Colon (tissue), 2 donors: Measurements from ENCODE around the gene TBC1D19.
"Not testable (repeated sequence)": the region's sequence is repeated elsewhere in the genome, so short reads cannot be mapped to it uniquely, and the experiment has no call there.

Source experiments
- FAIRE-seq: peaks from 2 replicates; lab custom pipeline; 2012; peaks lifted over from hg19 to GRCh38; lab: Jason Lieb, UNC
- donor health status: control.
- donor health status: control.

TBC1D19 gene

DNA sequence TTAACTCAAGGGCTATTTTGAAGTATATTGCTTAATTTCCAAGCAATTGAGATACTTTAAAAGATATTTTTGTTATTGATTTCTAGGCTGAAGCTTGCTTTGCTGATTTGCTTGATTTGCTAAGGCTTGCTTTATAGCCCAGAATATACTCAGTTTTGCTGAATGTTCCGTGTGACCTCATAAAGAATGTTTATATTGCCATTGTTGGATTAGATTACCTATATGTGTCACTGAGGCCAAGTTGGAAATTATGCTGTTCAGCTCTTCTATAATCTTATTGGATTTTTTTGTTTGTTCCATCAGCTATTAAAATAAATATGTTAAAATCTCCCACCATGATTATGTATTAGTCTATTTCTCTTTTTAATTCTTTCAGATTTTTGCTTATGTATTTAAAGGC lies 13.0 kb downstream of the TBC1D19 start:
- no peak for FAIRE-seq

DNA sequence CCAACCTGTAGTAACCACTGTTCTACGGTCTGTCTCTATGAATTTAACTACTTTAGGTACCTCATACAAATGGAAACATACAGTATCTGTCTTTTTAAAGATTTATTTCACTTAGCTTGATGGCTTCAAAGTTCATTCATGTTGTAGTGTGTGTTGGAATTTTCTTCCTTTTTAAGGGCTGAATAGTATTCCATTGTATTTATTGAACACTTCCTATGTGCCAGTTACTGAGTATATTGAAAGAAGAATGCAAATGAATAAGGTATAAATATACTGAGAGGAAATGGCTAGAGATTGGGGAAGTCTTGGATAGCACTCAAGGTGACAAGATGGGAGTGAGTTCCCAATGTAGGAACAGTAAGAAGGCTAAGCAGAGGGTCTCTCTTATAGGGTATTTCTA lies 17.3 kb downstream of the TBC1D19 start:
- no peak for FAIRE-seq

DNA sequence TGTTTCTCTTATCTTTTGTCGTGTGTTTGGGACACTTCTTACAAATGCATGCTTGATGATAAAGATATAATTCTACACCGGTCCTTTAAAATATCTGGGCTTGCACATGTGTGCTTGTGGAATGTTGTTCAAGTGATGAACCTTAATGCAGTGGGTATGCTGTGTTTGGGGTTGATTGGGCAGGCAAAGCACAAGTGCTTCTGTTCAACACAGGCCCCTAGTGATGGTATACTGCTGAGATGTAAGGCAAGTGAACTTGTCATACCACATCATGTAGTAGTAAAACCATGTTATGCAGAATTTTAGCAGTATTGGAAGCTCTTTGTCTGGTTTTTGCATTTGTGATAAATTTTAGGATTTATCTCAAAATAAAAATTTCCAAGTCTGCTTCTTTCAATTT lies 23.9 kb downstream of the TBC1D19 start:
- no peak for FAIRE-seq

DNA sequence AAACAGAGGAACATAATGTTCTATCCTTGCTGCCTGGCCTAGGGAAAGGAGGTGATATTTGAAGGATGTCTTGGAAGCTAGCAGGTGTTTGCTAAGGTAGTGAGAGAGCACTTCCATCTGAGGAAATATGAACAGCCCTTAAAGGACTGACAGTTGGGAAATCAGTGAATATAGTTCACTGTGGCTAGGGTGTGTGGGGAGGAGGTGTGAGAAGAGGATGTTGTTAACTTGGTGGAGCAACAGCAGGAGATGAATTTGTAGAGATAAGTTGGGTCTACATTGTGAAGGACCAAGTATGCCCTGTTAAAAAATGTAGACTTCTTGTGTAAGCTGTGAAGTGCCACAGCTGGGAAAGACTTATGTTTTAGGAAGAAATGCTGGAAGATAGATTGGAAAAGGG lies 25.5 kb downstream of the TBC1D19 start:
- FAIRE-seq = no peak

DNA sequence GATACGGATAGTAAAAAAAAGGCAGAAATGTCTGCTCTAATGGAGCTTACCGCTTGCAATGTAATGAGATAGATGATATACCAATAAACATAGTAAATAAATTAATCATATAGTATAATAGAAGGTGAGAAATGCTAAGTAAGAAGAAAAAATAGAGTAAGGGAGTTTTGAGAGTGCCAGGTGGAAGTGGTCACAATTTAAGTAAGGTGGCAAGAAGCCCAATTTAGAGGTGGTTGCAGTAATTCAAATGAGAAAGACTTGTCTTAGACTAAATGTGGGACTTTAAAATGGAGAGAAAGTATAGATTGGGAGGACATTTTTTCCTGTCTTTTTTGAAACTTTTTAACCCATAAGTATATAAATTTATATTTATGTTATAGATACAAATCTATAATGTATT lies 26.0 kb downstream of the TBC1D19 start:
- FAIRE-seq = no peak

DNA sequence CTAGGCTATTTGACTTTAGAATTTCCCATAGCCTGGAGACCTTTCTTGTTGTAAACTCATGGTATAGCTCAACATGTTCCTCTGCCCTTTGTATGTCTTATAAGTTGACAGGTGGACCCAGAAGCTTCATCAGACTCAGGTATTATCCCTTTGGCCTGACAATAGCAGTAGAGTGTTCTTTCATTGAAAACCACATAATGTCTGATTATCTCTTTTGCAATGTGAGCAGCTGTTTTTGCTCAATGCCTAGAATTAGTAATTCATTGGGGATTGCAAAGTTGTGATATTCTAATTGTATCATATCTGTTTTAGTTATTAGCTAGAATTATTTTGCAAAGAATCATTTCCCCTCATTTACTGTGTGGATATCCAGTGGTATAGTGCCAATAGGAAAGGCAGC lies 27.5 kb downstream of the TBC1D19 start:
- FAIRE-seq = no peak

DNA sequence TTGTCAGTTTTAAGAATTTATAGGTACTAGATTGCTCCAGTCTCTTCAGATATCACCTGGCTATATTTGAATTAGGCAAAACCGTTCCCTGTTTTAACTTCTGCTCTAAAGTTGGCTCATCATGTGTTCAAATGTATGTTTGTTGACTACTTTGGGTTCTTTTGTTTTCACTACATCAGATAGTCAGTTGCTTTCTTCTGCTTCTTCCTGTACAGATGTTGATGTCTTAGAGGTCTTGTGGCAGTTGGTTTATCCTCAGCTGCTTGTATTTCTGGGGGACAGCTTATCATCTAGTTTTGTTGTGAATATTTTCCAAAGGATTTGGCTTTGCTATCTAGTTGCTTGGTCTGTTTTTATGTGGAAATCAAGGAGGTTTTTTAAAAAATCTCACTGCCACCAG lies 28.0 kb downstream of the TBC1D19 start:
- FAIRE-seq = no peak

DNA sequence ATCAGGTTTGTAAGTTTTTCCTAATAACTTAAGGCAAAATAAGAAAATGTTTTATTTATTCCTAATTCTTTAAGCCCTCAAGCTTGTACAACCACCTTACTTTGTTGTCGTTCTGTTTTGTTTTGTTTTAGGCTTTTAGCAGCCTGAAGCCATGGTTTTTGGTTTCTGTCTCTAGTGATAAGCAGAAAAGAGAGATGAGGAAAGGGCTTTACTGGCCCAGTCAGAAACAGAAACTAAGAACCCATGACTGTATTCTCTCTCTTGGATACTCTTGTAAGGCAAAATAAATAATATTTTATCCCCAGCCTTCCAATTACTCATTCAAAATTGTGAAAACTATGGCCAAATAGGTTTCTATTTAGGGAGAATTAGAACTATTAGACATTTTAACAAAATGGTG lies 29.4 kb downstream of the TBC1D19 start:
- FAIRE-seq = no peak

DNA sequence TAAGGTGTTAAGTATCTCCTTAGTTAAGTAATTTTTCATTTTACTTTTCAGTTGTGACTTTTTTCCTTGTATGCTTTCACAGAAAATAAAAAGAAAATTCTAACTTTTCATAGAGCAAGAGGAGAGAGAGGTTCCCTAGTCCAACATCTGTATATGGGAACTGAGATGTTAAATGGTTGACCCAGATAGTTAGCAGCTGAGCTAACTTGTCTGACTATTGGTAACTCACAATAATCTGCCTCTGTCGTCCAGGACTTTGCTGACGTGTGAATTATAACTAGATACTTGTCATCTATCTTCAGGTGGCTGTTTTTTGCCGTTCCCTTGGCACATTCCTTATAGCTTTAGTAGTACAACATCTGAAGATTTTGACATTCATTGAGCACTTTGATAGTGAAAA lies 29.9 kb downstream of the TBC1D19 start:
- FAIRE-seq = no peak

DNA sequence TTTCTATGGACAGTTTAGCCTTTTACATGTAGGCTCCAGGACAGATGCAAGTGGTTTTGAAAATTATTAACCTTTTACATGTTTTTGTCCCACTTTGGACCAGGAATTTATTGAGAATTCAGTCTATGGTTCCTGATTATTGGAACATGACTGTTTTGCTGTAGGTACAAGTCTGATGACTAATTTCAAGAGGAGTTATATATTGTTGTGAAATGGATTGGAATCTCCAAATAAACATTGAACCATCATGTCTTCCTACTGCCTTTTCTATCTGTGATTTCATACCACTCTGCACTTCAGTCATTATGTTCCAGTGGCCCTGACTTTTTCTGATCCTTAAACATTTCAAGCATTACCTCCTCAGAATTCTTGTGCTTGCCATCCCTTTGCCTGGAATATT lies 35.9 kb downstream of the TBC1D19 start:
- FAIRE-seq = no peak

DNA sequence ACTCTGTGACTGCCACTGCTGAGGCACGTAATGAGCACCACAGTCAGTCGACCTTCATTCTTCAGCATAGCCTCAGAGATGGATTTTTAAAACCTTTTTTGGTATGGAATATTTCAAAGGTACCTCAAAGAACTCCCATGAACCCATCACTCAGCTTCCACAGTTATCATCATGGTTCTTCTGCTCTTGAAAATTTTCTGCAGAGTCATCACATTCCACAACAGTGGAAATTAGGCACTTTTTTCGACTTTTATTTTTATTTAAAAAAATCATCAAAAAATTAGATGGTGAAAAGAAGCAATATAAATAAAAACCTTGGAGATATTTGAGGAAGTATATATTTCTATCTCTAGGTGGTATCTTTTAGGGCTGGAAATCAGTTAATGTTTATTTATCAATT lies 37.5 kb downstream of the TBC1D19 start:
- no peak for FAIRE-seq

DNA sequence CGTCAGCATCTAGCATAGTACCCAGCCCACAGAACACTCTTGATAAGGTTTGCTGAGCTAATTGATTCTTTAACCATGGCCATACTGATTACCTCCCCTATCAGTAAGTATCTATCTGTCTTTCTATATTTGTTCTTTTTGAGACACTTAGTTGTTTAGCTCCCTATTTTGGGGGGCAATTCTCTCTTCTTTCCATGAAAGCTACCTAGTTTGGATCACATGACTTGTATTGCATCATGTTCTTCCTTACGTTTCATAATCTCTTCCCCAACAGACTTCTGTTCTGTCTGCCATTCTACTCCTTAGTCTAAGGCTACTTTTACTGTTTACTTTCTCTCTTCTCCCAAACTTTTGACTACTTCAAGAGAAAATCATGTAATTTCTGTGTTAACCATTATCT lies 39.0 kb downstream of the TBC1D19 start:
- no peak for FAIRE-seq

DNA sequence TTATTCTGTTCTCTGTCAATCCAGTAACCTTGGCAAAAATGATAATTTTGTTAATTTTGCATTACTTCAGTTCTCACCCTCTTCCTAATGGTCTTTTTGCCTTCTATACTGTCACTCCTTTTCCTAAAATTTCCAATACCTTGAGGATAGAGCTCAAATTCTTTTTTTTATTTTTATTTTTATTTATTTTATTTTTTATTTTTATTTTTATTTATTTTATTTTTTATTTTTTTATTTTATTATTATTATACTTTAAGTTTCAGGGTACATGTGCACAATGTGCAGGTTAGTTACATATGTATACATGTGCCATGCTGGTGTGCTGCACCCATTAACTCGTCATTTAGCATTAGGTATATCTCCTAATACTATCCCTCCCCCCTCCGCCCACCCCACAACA lies 42.8 kb downstream of the TBC1D19 start:
- not testable (repeated sequence) for FAIRE-seq

DNA sequence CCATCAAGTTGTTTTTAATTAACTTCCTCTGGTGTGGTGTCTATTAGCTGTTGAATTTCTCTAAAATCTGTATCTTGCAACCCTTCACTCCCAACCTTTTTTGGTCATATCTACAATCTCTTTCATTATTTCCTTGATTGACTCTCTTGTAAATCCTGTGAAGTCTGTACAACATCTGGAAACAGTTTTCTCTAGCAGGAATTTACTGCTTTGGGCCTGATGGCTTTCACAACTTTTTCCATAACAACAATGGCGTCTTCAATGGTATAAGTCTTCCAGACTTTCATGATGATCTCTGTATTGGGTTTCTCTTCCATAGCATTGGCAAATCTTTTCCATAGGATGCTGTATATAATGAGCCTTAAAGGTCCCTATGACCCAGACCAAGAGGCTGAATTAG lies 49.0 kb downstream of the TBC1D19 start:
- no peak for FAIRE-seq

DNA sequence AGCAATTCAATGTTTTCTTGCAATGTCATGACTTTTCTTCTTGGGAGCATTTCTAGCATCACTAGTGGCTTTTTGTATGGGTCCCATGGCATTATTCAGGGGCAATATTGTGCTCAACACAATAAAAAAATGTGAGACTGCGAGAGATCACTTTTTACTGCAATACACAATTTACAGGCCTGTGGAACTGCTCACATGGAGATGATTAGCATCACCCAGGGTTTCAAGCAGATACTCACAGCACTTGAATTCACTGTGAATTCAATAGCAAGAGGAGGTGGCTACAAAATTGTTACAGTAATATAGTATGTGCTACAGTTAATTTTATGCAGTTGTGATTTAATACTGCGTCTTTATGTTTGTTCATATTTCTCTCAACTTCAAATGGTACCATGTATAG lies 50.4 kb downstream of the TBC1D19 start:
- no peak for FAIRE-seq

DNA sequence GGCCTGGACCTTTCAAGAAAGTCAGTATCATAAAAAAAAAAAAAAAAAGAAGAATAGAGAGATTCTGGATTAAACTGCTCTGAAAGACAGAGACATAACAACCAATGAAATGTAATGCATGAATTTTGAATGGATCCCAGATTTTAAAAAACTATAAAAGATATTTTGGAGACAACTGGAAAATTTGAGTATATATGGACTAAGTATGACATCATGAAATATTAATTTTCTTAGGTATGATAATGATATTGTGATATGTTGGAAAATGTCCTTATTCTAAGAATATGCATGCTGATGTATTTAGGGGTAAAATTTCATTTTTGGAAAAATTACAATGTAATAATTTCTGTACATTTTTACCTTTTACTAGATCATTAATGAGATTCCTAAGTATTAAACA lies 52.6 kb downstream of the TBC1D19 start:
- FAIRE-seq = peak; percentile 78

DNA sequence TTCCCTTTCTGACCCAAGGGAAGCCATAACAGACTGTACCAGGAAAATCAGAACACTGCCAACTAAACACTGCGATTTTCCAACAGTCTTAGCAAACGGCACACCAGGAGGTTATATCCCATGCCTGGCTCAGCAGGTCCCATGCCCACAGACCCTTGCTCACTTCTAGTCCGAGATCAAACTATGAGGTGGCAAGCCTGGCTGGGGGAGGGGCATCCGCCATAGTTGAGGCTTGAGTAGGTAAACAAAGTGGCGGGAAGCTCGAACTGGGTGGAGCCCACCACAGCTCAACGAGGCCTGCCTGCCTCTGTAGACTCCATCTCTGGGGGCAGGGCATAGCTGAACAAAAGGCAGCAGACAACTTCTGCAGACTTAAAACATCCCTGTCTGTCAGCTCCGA lies 56.8 kb downstream of the TBC1D19 start:
- FAIRE-seq = not testable (repeated sequence)

DNA sequence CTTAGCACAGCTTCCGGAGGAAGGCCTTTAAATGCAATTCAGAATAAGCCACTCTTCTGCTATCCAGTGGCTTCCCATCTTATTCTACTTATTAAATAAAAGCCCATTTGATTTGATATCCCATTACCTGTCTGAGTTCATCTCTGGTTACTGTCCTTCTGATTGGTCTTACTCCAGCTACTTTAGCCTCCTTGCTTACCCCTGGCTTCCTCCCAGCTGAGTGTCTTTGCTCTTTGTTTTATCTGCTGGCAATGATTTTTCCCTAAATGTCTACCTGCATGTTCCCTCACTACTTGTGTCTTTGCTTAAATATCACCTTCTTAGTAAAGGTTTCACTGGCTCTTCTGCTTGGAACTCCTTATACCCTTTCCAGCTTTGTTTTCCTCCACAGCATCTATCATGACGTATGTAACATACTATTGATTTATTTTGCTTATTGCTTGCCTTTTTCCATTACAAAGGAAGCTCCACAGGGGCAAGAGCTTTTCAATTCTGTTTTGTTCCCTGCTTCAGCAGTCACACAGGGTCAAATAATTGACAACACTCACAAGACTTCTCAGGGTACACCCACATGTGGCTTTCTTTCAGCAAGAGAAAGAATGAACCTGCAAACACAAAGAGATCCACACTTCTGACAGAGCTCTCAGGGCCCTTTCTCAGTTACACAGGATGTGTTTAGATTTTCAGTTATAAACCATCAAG lies 63.8 kb downstream of the TBC1D19 start:
- FAIRE-seq = no peak

DNA sequence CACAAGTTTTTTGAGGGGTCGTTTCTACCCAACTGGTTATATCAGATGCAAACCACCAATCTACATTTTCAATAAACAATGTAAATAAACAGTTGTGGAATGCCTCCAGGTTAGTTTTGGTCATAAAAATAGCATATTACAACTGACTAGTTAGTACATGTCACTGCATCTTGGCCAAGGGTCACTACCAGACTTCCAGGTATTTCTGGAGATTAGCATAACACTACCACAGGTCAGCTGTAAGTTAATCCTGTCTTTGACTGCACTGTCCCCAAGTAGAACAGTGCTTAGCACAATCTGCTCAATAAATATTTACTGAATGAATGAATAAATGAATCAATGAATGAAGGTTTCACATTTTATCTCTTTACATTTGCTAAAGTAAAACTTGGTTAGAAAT lies 64.4 kb downstream of the TBC1D19 start:
- no peak for FAIRE-seq

DNA sequence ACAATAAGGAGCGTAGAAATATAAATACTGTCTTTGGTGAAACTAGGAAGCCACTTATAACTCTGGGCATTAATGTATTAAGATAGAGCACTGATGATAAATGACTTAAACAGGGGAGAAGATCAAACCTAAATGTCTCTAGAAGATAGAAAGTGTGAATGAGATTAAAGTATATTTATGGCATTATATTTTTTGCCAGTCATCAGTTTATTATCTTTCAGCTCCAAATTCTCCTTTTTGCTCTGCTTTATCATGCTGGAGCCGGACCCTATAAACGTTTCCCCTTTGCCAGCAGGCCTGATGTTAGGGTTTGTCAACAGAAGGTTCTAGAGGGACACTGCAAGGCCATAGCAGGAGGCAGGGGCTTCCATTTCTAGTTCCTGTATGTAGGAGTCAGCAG lies 76.4 kb downstream of the TBC1D19 start:
- no peak for FAIRE-seq

DNA sequence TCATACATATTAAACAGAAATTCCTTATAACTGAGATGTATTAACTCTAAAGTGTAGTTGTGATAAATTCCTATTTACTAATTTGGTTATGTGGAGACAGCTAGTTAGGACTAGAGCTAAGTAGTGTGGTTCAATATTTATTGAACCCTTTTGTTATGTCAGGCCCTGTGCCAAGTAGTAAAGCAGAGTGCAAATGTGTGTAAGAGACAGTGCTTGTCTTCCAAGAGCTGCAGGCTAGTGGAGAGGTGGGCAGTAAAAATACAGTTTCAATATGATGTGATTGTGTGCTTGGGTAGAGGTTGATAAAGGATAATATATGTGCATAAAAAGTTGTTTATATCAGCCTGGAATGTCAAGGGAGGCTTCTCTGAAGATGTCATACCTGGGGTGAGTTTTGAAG lies 80.0 kb downstream of the TBC1D19 start:
- no peak for FAIRE-seq

DNA sequence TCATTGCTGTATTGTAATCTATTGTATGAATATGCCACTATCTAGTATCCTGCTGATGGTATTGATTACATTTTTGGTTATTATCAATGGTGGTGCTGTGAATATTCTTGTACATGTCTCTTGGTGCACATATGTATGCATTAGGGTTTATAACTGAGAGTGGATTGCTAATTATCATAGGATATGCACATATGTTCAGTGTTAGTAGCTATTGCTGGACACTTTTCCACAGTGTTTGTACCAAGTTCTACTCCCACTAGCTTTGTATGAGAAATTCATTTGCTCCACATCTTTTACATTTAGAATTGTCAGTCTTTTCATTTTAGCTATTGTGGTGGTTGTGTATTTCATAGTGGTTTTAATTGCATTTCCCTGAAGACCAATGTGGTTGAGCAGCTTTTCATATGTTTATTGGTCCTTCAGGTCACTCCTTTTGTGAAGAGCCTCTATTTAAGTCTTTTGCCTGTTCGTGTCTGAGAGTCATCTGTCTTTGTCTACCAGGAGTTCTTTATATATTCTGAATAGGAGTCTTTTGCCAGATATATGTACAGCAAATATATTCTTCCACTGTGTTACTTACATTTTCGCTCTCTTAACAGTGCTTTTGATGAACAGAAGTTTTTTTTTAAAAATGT lies 87.1 kb downstream of the TBC1D19 start:
- no peak for FAIRE-seq

DNA sequence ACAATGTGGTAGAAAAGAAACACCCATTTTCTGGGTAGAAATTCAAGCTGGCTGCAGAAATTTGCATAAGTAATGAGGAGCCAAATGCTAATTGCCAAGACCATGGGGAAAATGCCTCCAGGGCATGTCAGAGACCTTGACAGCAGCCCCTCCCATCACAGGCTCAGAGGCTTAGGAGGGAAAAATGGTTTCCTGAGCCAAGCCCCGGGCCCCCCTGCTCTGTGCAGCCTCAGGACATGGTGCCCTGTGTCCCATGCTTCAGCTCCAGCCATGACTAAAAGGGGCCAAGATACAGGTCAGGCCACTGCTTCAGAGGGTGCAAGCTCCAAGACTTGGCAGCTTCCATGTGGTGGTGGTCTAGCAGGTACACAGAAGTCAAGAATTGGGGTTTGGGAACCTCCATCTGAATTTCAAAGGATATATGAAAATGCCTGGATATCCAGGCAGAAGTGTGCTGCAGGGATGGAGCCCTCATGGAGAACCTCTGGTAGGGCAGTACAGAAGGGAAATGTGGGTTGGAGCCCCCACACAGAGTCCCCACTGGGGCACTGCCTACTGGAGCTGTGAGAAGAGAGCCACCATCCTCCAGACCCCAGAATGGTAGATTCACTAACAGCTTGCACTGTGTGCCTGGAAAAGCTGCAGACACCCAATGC lies 95.3 kb downstream of the TBC1D19 start:
- FAIRE-seq = not testable (repeated sequence)

DNA sequence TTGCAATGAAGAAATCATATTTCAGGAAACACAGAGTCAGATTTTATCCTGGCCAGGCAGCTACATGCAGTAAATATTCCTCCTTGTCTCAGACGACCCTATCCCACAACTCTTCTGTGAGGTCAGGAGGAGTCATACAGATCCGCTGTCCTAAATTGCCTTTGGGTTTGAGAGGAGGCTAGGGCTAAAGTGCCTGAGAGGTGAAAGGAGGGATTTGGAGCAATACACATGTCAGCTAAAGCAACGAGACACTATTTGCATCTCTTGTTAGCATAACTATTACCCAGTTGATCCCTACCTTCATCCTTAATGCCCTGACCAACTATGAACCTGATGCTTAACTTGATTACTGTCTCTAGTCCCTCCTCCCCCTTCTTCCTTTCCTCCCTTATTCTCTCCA lies 98.6 kb downstream of the TBC1D19 start:
- no peak for FAIRE-seq
